ENCODE results near the gene EFNA3.

DNA sequence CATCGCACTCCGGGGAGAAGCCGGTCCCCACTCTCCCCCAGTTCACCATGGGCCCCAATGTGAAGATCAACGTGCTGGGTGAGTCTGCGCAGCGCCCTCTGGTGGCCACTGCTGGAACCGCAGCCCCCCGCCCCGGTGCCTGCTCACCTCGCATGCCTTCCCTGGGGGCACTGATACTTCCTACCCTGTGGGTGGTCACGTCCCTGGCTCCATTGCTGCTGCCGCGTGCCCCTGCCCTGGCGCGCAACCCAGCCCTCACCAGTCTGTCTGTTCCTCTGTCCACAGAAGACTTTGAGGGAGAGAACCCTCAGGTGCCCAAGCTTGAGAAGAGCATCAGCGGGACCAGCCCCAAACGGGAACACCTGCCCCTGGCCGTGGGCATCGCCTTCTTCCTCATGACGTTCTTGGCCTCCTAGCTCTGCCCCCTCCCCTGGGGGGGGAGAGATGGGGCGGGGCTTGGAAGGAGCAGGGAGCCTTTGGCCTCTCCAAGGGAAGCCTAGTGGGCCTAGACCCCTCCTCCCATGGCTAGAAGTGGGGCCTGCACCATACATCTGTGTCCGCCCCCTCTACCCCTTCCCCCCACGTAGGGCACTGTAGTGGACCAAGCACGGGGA, 7.6 kb downstream of the EFNA3 start:
- TF ChIP-seq, protein P1, sequence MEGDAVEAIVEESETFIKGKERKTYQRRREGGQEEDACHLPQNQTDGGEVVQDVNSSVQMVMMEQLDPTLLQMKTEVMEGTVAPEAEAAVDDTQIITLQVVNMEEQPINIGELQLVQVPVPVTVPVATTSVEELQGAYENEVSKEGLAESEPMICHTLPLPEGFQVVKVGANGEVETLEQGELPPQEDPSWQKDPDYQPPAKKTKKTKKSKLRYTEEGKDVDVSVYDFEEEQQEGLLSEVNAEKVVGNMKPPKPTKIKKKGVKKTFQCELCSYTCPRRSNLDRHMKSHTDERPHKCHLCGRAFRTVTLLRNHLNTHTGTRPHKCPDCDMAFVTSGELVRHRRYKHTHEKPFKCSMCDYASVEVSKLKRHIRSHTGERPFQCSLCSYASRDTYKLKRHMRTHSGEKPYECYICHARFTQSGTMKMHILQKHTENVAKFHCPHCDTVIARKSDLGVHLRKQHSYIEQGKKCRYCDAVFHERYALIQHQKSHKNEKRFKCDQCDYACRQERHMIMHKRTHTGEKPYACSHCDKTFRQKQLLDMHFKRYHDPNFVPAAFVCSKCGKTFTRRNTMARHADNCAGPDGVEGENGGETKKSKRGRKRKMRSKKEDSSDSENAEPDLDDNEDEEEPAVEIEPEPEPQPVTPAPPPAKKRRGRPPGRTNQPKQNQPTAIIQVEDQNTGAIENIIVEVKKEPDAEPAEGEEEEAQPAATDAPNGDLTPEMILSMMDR (conservative IDR thresholded peaks at IDR 0.05; ENCODE audit: low read depth, low read length): peak; percentile 95
- no peak for TF ChIP-seq EZH2 (IDR thresholded peaks at IDR 0.05; ENCODE audit: low read length, unreplicated experiment)

Data from PC-3 (cell line).